ENCODE data around the gene CDO1.

Gene CDO1

GRCh38 chr5:115778417-115778816 is 38.0 kb downstream of the CDO1 start:
- no peak for DNase-seq

GRCh38 chr5:115776989-115777388 is 39.5 kb downstream of the CDO1 start:
- no peak for DNase-seq

- DNase-seq, result no peak
These were observed 40.5 kb downstream of the CDO1 start for GRCh38 chr5:115775999-115776398.

GRCh38 chr5:115774684-115775083 is 41.8 kb downstream of the CDO1 start:
- DNase-seq, result no peak

GRCh38 chr5:115772731-115773475 is 43.6 kb downstream of the CDO1 start:
- DNase-seq, result no peak

GRCh38 chr5:115770466-115770865 is 46.0 kb downstream of the CDO1 start:
- peak; percentile 5 for DNase-seq

GRCh38 chr5:115767424-115767823 is 49.0 kb downstream of the CDO1 start:
- no peak for DNase-seq

GRCh38 chr5:115766608-115767007 is 49.9 kb downstream of the CDO1 start:
- no peak for DNase-seq

GRCh38 chr5:115758356-115758755 is 58.1 kb downstream of the CDO1 start:
- DNase-seq, result peak; percentile 21

- DNase-seq, result no peak
These were observed 60.8 kb downstream of the CDO1 start for GRCh38 chr5:115755675-115756074.
